ENCODE results near the gene SLC12A6.
"Not testable (repeated sequence)": the region's sequence is repeated elsewhere in the genome, so short reads cannot be mapped to it uniquely, and the experiment has no call there.

The SLC12A6 gene

DNA sequence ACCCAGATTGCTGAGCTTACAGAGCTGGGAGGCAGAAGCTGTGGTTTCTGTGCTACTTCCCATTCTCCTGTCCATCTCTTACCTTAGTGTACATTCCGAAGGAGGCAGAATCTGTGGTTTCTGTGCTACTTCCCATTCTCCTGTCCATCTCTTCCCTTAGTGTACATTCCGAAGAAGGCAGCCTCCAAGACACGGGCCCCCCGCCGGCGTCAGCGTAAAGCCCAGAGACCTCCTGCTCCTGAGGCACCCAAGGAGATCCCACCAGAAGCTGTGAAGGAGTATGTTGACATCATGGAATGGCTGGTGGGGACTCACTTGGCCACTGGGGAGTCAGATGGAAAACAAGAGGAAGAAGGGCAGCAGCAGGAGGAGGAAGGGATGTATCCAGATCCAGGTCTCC is 16.7 kb upstream of the SLC12A6 start:
- H3K27ac ChIP-seq, result no peak overlapping the region
- TF ChIP-seq ZFX (IDR thresholded peaks at IDR 0.05), result no peak
- TF ChIP-seq, protein P1, sequence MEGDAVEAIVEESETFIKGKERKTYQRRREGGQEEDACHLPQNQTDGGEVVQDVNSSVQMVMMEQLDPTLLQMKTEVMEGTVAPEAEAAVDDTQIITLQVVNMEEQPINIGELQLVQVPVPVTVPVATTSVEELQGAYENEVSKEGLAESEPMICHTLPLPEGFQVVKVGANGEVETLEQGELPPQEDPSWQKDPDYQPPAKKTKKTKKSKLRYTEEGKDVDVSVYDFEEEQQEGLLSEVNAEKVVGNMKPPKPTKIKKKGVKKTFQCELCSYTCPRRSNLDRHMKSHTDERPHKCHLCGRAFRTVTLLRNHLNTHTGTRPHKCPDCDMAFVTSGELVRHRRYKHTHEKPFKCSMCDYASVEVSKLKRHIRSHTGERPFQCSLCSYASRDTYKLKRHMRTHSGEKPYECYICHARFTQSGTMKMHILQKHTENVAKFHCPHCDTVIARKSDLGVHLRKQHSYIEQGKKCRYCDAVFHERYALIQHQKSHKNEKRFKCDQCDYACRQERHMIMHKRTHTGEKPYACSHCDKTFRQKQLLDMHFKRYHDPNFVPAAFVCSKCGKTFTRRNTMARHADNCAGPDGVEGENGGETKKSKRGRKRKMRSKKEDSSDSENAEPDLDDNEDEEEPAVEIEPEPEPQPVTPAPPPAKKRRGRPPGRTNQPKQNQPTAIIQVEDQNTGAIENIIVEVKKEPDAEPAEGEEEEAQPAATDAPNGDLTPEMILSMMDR (conservative IDR thresholded peaks at IDR 0.05), result no peak

DNA sequence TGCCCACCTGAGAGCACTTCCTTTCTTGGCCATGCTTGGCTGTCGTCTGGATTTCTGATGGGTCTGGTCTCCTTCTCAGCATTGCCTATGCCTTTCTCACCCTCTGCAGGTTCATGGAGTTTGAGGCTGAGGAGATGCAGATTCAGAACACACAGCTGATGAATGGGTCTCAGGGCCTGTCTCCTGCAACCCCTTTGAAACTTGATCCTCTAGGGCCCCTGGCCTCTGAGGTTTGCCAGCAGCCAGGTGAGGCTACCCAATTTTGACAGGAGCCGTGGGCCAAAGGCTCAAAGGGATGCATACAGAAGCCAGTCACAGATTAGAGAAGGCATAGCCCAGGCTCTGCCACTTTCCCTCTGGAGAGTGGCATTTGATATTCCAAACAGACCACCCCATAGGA is 16.0 kb upstream of the SLC12A6 start:
- TF ChIP-seq ZFX (IDR thresholded peaks at IDR 0.05), result no peak
- TF ChIP-seq, protein P1 (conservative IDR thresholded peaks at IDR 0.05), result no peak
- H3K27ac ChIP-seq, result no peak overlapping the region

DNA sequence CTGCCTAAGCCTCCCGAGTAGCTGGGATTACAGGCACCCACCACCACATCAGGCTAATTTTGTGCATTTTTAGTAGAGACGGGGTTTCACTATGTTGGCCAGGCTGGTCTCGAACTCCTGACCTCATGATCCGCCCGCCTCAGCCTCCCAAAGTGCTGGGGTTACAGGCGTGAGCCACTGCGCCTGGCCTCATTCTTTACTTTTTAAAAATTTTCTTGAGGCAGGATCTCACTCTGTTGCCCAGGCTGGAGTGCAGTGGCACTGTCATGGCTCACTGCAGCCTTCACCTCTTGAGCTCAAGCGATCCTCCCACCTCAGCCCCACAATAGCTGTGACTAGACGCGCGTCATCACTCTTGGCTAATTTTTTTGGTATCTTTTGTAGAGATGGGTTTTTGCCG is 15.4 kb upstream of the SLC12A6 start:
- H3K27ac ChIP-seq, result not testable (repeated sequence)

DNA sequence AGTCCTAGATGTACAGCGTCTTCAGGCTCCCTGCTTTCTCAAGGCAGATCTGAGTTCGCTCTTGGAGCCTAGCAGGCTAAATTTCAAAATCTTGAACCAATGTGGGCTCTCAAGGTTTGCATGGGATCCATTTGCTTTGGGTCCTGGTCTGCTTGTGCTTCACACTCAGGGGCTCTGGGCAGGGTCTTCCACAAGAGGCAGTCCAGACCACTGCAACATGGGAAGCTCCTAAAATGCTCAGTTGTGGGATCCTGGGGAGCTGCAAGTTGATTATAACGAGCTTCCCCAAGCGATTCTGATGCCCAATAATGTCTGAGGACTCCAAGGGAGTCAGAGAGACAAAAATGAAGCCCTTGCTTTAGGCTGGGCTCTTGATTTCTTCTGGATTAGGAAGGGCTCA is 12.2 kb upstream of the SLC12A6 start:
- TF ChIP-seq, protein P1 (conservative IDR thresholded peaks at IDR 0.05), result no peak
- no peak for TF ChIP-seq ZFX (IDR thresholded peaks at IDR 0.05)
- H3K27ac ChIP-seq, result no peak overlapping the region

DNA sequence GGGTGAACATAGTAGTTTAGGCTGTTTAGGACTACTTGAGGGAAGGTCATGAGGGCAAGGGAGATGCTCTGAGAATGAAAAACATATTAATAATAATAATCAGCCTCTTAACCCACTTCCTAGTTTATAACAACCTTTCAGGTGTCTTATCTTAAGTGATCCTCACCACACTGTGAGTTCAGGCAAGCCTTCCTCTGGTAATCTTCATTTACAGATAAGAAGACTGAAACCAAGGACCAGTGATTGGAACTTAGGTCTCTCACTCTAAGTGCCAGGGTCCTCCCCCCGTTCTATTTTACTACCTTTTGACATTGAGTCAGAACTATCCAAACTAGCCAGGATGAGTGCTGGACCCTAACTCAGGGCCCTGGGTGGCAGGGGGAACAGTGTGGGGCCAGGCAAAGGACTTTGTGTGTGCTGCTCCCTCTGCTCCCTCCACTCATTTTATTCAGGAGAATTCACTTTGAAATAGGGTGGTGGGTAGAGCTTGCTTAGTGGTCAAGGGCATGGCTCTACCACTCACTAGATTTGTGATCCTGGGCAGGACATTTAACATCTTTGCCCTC is 11.2 kb upstream of the SLC12A6 start:
- TF ChIP-seq ZFX (IDR thresholded peaks at IDR 0.05), result no peak
- TF ChIP-seq, protein P1 (conservative IDR thresholded peaks at IDR 0.05), result no peak

DNA sequence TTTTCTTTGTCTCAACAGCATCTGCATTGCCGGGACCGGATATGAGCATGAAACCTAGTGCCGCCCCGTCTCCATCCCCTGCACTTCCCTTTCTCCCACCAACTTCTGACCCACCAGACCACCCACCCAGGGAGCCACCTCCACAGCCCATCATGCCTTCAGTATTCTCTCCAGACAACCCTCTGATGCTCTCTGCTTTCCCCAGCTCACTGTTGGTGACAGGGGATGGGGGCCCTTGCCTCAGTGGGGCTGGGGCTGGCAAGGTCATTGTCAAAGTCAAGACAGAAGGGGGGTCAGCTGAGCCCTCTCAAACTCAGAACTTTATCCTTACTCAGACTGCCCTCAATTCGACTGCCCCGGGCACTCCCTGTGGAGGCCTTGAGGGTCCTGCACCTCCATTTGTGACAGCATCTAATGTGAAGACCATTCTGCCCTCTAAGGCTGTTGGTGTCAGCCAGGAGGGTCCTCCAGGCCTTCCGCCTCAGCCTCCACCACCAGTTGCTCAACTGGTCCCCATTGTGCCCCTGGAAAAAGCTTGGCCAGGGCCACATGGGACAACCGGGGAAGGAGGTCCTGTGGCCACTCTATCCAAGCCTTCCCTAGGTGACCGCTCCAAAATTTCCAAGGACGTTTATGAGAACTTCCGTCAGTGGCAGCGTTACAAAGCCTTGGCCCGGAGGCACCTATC is 10.5 kb upstream of the SLC12A6 start:
- TF ChIP-seq, protein P1 (conservative IDR thresholded peaks at IDR 0.05), result no peak
- TF ChIP-seq ZFX (IDR thresholded peaks at IDR 0.05), result no peak
- H3K27ac ChIP-seq, result no peak overlapping the region

More for the DNA sequence above, 11.2 kb upstream of the SLC12A6 start:
- no peak overlapping the region for H3K27ac ChIP-seq

DNA sequence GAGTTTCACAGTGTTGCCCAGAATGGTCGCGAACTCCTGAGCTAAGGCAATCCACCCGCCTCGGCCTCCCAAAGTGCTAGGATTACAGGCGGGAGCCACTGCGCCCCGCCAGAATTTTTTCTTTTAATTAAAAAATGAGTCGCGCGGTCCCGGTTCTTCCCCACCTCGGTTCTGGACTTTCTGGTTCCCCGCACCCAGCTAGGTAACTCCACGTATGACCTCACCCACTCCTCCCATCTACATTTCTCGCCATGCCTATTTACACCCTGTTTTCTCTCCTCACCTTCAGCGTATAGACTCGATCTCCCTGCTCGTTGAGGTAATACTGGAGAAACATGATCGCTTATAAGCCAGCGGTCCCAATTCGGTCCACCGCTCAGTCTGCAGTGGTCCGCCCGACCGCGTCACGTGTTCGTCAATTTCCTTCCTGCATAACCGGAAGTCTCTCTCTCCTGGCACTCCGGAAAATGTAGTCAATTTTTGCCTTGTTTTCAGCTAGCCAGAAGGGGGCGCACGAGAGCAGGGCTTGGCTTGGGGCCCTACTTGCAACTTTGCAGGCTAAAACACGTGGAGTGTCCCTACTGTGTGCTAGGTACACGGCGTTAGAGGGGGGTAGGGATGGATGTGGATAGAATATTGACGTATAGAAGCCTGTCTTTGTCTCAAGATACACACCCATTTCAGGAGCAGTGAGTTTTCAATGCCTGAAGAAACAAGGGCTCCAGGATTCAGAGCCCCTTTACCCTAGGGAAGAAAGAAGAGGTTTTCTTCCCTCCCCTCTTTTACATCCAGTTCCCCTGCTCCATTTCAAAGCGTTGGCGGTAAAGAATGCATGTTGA is 5.4 kb upstream of the SLC12A6 start, which contains the start of the genes NOP10 and NUTM1:
Gene NOP10 (minus strand): TSS at position 400 of the 839 bp plus-strand sequence. CDS start 63 bp downstream, at position 337.
Gene NUTM1 (plus strand): TSS at position 579 of the 839 bp plus-strand sequence. CDS start 382 bp downstream, outside the sequence.
- TF ChIP-seq, protein P1 (conservative IDR thresholded peaks at IDR 0.05), result peak; percentile 97
- no peak for TF ChIP-seq ZFX (IDR thresholded peaks at IDR 0.05)
- peak within 1 kb of the TSS; percentile 85 for H3K27ac ChIP-seq

DNA sequence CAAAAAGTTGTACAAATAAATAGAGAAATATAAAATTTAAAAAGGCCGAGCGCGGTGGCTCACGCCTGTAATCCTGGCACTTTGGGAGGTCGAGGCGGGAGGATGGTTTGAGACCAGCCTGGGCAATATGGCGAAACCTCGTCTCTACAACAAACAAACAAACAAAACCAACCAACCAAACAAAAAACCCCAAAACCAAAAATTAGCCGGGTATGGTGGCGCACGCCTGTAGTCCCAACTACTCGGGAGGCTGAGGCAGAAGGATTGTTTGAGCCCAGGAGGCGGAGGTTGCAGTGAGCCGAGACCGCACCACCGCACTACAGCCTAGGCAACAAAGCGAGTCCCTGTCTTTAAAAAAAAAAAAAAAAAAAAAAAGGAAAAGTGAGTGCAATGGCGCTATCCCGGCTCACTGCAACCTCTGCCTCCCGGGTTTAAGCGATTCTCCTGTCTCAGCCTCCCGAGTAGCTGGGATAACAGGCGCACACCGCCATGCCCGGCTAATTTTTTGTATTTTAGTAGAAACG is 4.7 kb upstream of the SLC12A6 start:
- peak overlapping the region; percentile 85 for H3K27ac ChIP-seq

Measured in C4-2B (cell line).